OCI-LY1 (cell line): ENCODE measurements around the gene KIF17.
"Not testable (repeated sequence)": the region's sequence is repeated elsewhere in the genome, so short reads cannot be mapped to it uniquely, and the experiment has no call there.

Experiments used
- H2AFZ ChIP-seq: fragments of 200-600 bp; sonication (generic), shearing (Covaris generic); 2 replicates; pipeline ENCODE4 v1.6.0; 2014; ENCODE audit warnings: antibody characterized with exemption, mild to moderate bottlenecking, low read length
- H3F3A ChIP-seq: fragments of 200-600 bp; sonication (generic), shearing (Covaris generic); 2 replicates; pipeline ENCODE4 v1.6.0; 2014; ENCODE audit warnings: mild to moderate bottlenecking, antibody characterized with exemption, low read length, moderate library complexity; ENCODE audit not compliant: insufficient read depth
- H3K27ac ChIP-seq: fragments of 200-600 bp; sonication (generic); 2 replicates; pipeline ENCODE4 v1.5.1; 2014; ENCODE audit warnings: low read length, mixed run types, mild to moderate bottlenecking, low read depth; ENCODE audit not compliant: poor library complexity, severe bottlenecking
- H3K27me3 ChIP-seq: fragments of 200-600 bp; sonication (generic); 2 replicates; pipeline ENCODE4 v1.6.0; 2014; ENCODE audit warnings: antibody characterized with exemption, mild to moderate bottlenecking, low read length, moderate library complexity; ENCODE audit not compliant: insufficient read depth
- H3K36me3 ChIP-seq: fragments of 200-600 bp; sonication (generic); 2 replicates; pipeline ENCODE4 v1.6.1; 2014; ENCODE audit warnings: mild to moderate bottlenecking, antibody characterized with exemption, low read length, moderate library complexity, mixed read lengths; ENCODE audit not compliant: insufficient read depth
- H3K4me1 ChIP-seq: fragments of 200-600 bp; sonication (generic); 2 replicates; pipeline ENCODE4 v1.5.1; 2014; ENCODE audit warnings: mild to moderate bottlenecking, low read length, moderate library complexity; ENCODE audit not compliant: insufficient read depth, severe bottlenecking
- H3K4me2 ChIP-seq: fragments of 200-600 bp; sonication (generic), shearing (Covaris generic); 2 replicates; pipeline ENCODE4 v1.6.1; 2014; ENCODE audit warnings: low read length
- H3K4me3 ChIP-seq: fragments of 200-600 bp; sonication (generic); 2 replicates; pipeline ENCODE4 v1.5.1; 2014; ENCODE audit warnings: low read length, low read depth, mild to moderate bottlenecking, mixed read lengths; ENCODE audit not compliant: poor library complexity, severe bottlenecking
- H3K79me2 ChIP-seq: fragments of 200-600 bp; shearing (Covaris generic); 2 replicates; pipeline ENCODE4 v1.6.1; 2016; ENCODE audit warnings: mixed run types, low read length, mixed read lengths; ENCODE audit not compliant: insufficient read depth
- H3K9ac ChIP-seq: fragments of 200-600 bp; sonication (generic), shearing (Covaris generic); 2 replicates; pipeline ENCODE4 v1.6.1; 2014; ENCODE audit warnings: mild to moderate bottlenecking, low read length, mixed read lengths
- H3K9me2 ChIP-seq: fragments of 200-600 bp; sonication (generic), shearing (Covaris generic); 2 replicates; pipeline ENCODE4 v1.6.1; 2014; ENCODE audit warnings: low read depth, mild to moderate bottlenecking, low read length, mixed read lengths
- H3K9me3 ChIP-seq: fragments of 200-600 bp; shearing (Covaris generic); 2 replicates; pipeline ENCODE4 v1.6.1; 2014; ENCODE audit warnings: low read length, mixed read lengths
- H4K20me1 ChIP-seq: fragments of 200-600 bp; sonication (generic), shearing (Covaris generic); 2 replicates; pipeline ENCODE4 v1.6.0; 2016; ENCODE audit warnings: mild to moderate bottlenecking, low read length; ENCODE audit not compliant: insufficient read depth
- CTCF ChIP-seq: fragments of 200-600 bp; sonication (generic), shearing (Covaris generic); IDR thresholded peaks from 2 replicates; pipeline ENCODE4 v1.5.1; 2017; ENCODE audit warnings: mild to moderate bottlenecking, antibody characterized with exemption, low read length, moderate library complexity, mixed read lengths
- EZH2 ChIP-seq: fragments of 200-600 bp; sonication (generic), shearing (Covaris generic); IDR thresholded peaks from 2 replicates; pipeline ENCODE4 v1.8.0; 2017; ENCODE audit warnings: borderline replicate concordance, mixed run types, mild to moderate bottlenecking, antibody characterized with exemption, low read length, moderate library complexity, mixed read lengths

The KIF17 gene

DNA sequence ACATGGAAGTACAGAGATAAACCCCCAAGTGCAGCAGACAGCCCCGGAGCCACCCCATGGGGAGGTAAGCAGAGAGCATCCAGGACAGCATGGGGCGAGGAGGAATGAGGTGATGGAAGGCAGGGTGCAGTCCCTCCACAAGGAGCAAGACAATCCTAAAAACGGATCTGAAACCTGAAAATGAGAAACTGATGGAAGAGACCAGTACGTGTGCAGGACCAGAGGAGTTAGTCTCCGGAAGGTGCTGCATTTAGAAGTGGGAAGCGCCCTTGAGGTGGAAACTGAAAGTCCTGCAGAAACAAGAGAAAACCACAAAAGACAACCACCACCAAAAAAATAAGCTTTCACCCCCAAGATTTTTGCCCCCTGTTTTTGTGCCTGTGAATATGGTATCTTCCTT, 39.2 kb downstream of the KIF17 start:
- Histone ChIP-seq H3K9me3 (0 out of 2 replicates have a peak, but pooled peaks cover 3% of the 10 kb centered on the region), H3K4me1 (peaks cover 6% of the 10 kb centered on the region), H3K4me2 (no peak overlapping the region), H3K27ac (no peak overlapping the region), H3K4me3 (no peak overlapping the region), H4K20me1 (no peaks in the 10 kb centered on the region), H2AFZ (no peak overlapping the region), H3K9me2 (no peaks in the 10 kb centered on the region), H3K9ac (no peak overlapping the region), H3K27me3 (peaks cover 9% of the 10 kb centered on the region; the same call in 1 of the 2 replicates), H3K79me2 (no peaks in the 10 kb centered on the region), H3F3A (no peaks in the 10 kb centered on the region), H3K36me3 (no peaks in the 10 kb centered on the region; the same call in 1 of the 2 replicates)
- TF ChIP-seq CTCF (no peak), EZH2 (no peak)

DNA sequence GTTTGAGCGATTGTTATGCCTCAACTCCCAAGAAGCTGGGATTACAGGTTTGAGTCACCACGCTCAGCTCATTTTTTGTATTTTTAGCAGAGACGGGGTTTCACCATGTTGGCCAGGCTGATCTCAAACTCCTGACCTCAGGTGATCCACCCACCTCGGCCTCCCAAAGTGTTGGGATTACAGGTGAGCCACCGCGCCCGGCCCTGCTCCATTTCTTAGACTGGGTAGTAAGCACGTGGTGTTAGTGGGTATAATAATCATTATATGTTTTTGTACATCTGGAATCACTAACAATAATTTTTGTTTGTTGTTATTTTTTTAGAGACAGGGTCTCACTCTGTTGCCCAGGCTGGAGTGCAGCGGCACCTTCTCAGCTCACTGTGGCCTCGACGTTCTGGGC, 44.2 kb downstream of the KIF17 start:
- not testable (repeated sequence) for H3F3A ChIP-seq, H3K27ac ChIP-seq, H3K9ac ChIP-seq, H3K79me2 ChIP-seq, H4K20me1 ChIP-seq, H3K9me3 ChIP-seq, H3K27me3 ChIP-seq, H3K4me3 ChIP-seq, H3K9me2 ChIP-seq, H2AFZ ChIP-seq, H3K4me2 ChIP-seq, H3K36me3 ChIP-seq, H3K4me1 ChIP-seq

DNA sequence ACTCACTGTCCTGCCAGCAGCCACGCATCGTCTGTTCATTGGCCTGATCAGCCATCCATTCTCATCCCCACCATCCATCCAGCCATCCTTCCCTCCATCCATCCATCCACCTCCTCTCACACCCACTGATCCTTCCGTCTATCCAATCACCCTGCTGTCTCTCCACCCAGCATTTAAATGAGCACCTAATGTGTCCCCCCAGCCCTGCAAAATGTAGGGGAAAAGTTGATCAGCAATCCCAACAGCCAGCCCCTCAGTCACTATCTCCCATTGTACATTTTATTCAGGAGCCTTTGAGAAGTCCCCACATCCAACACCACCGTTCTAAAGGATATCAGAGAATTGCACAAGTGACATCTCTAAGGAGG, 45.6 kb downstream of the KIF17 start:
- H3K4me3 ChIP-seq, result no peak overlapping the region
- no peaks in the 10 kb centered on the region for H4K20me1 ChIP-seq
- no peaks in the 10 kb centered on the region for H3K9me2 ChIP-seq
- no peaks in the 10 kb centered on the region for H3F3A ChIP-seq
- no peak overlapping the region for H3K4me2 ChIP-seq
- H3K79me2 ChIP-seq, result no peaks in the 10 kb centered on the region
- H3K4me1 ChIP-seq, result no peaks in the 10 kb centered on the region
- no peak overlapping the region for H2AFZ ChIP-seq
- TF ChIP-seq CTCF (no peak), EZH2 (no peak)
- H3K9ac ChIP-seq, result no peak overlapping the region
- H3K9me3 ChIP-seq, result no peaks in the 10 kb centered on the region
- H3K36me3 ChIP-seq, result no peaks in the 10 kb centered on the region
- H3K27me3 ChIP-seq, result peaks cover 2% of the 10 kb centered on the region; the same call in 1 of the 2 replicates
- no peak overlapping the region for H3K27ac ChIP-seq

- H3K36me3 ChIP-seq, result no peaks in the 10 kb centered on the region
- no peak for TF ChIP-seq EZH2
- TF ChIP-seq CTCF, result no peak
- H3K4me1 ChIP-seq, result no peaks in the 10 kb centered on the region
- no peaks in the 10 kb centered on the region for H3F3A ChIP-seq
- no peak overlapping the region for H3K4me3 ChIP-seq
- H3K27ac ChIP-seq, result no peak overlapping the region
- H3K4me2 ChIP-seq, result no peak overlapping the region
- no peaks in the 10 kb centered on the region for H3K27me3 ChIP-seq
- no peaks in the 10 kb centered on the region for H4K20me1 ChIP-seq
- H3K79me2 ChIP-seq, result no peaks in the 10 kb centered on the region
- H3K9me2 ChIP-seq, result no peaks in the 10 kb centered on the region
- no peak overlapping the region for H3K9ac ChIP-seq
- no peaks in the 10 kb centered on the region for H3K9me3 ChIP-seq
- H2AFZ ChIP-seq, result no peak overlapping the region
Measured at GRCh38 chr1:20670936-20671335, 46.9 kb downstream of the KIF17 start.
